KBM-7 (cell line): ENCODE results near the gene HIGD1A.

ENCODE experiments used
- DNase-seq: peaks from one replicate; pipeline ENCODE4 v3.0.0-alpha.2; 2015
- in situ Hi-C: fragments of 300-500 bp; cut with MboI; formaldehyde crosslinking; loops from 2 replicates; pipeline ENCODE4 v1.14.3; 2020; ENCODE audit warnings: low sequenced_read_pairs, low pct_unique_long_range_greater_than_20kb, mixed read lengths

The HIGD1A gene

DNA sequence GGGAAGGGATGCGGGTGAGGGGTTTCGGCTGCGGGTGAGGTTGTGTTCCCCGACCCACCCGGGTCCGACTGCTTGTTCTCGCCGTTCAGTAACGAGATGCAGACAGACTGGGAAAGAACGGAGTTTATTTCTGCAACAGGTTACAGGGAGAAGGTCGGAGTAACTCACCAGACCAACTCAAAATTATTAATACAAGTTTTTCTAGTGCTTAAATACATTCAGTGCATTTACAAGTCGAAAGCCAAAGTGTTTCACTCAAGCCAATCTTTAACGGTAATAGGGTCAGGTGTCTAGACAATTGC lies 492 bp upstream of the HIGD1A start:
- in situ Hi-C loops, result no loop called here
- DNase-seq, result no peak

DNA sequence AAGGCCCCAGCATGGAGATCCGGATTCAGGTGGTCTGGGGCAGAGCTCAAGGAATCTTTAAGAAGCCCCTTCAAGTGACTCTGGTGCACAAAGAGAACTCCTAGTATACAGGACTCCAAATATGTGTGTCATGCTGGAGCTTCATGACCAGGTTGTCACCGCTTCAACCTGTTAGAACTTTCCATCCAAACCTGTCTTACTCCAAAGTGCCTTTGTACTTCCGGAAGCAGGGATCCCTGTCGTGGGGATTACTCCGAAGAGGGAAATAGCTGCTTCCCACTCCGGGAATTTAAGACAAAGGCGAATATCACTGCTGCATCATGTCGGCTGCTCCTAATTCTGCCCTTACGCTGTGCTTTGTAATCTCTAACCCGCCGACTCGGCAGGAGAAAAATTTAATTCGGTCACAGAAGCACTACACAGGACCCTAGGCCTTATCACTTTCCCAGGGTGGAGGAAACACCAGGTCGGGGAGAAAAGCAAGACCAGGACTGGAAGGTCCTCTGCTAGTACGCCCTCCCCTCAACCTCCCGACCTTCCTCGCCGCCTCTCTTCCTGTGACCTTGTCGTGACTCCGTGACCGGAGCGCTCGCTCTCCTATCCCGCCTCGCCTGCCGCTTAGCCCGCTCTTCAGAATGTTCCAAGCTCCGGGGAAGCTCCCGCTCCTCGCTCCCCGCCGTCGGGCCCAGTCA lies 730 bp downstream of the HIGD1A start:
- DNase-seq, result peak; percentile 46
- in situ Hi-C loops, result no loop called here

DNA sequence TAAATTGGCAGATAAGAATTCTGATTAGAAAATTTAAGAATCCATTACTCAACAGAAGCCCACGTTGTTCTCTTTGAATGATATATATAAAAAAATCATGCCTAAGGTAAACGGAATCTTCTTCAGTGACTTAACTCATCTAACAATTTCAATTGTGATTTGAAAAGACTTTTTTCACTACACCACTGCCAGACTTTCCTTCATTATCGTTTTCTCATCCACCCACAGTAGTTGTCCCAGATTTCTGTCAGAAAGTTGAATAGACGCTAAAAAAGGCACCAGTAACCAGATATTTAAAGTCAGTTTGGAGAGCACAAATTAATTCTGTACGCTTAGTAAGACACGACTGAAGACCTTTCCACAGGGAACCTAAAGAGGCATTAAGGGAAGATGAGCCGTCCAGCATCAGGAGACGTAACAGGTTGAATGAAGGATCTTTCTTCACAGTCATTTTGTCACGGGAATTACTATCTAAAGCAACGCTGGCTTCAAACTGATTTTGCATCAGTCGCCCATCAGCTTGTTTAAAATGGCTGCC lies 1.3 kb downstream of the HIGD1A start:
- in situ Hi-C loops, result no loop called here
- DNase-seq, result no peak

DNA sequence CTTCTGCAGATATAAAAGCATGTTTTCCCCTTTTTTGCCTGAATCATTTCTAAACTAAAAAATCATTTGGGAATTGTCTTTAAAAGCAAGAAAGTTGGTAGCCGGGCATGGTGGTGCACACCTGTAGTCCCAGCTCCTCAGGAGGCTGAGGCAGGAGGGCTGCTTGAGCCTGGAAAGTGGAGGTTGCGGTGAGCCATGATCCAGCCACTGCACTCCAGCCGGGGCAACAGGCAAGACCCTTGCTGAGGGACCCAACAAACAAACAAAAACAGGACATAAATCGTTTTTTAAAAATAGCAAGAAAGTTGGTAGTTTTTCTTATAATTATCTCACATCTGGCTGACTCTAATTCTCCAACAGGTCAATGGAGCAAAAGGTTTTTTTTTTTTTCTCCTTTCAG lies 2.5 kb downstream of the HIGD1A start:
- in situ Hi-C loops, result no loop called here
- DNase-seq, result no peak

DNA sequence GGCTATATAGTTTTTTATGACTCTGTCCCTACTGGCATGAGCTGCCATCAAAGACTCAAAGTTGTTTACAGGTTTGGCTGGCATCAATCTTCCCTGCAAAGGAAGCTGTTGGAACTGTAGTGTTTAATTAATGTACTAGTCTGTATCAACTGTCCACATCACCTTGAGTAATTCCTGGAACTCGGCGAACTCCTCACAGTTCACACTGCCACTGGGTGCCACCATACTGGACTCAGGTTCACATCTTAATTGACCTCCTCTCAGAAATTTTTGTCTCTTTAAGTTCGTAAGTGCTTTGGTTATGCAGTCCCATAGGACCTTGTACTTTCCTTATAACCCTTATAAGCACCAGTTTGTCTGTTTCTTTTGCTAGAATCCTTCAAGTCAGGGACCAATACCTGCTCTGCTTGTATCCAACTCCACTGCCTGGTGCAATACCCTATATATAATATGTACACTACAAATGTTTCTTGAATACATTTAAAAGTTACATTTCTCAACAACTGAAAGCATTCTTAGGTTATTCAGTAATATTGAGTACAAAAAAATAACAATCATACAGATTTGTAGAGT lies 3.2 kb downstream of the HIGD1A start:
- in situ Hi-C loops, result no loop called here
- no peak for DNase-seq

DNA sequence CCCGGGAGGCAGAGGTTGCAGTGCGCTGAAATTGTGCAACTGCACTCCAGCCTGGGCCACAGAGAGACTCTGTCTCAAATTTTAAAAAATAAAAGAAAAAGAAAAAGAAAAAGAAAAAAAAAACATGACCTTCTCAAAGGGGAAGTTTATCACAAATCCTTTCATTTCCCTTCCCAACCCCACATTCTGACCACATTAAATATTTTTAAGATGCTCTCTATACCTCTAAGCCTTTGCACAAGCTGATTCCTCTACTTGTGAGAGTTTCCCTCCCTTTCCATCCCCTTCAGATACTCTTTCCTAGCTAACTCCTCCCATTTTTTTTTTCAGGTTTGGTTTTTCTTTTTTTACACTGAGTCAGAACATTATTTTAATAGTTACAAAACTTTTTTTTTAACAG lies 4.0 kb downstream of the HIGD1A start:
- in situ Hi-C loops, result no loop called here
- no peak for DNase-seq

DNA sequence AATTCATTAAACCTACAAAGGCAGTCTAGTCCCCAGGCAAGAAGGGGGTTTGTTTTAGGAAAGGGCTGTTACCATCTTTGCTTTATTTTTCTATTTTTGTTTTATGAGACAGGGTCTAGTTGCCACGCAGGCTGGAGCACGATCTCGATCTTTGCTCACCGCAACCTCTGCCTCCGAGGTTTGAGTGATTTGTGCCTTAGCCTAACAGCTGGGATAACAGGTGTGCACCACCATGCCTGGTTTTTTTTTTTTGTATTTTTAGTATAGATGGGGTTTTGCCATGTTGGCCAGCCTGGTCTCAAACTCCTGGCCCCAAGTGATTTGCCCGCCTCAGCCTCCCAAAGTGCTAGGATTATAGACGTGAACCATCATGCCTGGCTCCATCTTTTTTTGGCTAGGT lies 4.9 kb downstream of the HIGD1A start:
- no peak for DNase-seq
- in situ Hi-C loops, result no loop called here

DNA sequence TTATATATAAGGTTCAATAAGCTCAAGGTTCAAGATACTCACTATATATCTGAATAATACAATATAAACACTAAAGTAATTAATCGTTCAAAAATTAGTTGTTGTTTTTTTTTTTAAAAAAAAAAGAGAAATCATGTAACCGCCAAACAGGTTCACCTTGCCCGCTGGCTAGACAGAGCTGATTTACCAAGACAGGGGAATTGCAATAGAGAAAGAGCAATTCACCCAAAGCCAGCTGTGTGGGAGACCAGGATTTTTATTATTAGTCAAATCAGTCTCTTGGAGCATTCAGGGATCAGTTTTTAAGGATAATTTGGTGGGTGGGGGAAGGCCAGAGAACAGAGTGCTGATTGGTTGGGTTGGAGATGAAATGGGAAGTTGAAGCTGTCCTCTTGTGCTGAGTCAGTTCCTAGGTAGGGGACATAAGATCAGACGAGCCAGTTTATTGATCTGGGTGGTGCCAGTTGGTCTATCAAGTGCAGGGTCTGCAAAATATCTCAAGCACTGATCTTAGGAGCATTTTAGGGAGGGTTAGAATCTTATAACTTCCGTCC lies 7.9 kb downstream of the HIGD1A start:
- no peak for DNase-seq
- in situ Hi-C loops, result no loop called here

DNA sequence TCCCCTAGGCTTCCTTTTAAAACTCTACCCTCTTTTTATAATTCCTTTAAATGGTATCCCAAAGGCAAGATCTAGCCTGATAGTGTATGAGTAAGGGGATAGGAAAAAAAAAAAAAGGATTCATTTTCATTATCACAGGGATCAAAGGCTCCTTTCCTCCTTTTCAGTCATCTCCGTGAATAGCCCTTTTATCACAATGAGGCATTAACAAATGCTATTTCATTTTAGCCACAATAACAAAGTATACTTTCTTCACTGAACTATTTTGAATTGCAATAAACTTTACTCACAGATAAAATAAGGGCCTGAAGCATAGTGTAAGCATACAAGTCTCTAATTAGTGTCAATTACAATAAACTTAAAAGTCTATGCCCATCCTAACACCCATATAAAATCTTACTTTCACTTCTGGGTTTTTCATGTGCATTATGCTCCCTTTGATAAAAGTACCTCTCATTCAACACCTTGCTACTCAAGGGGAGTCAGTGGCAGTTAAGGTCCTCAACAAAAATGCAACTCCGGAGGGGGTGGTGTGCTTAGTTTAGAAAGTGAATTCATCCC lies 8.6 kb downstream of the HIGD1A start:
- in situ Hi-C loops, result no loop called here
- no peak for DNase-seq

DNA sequence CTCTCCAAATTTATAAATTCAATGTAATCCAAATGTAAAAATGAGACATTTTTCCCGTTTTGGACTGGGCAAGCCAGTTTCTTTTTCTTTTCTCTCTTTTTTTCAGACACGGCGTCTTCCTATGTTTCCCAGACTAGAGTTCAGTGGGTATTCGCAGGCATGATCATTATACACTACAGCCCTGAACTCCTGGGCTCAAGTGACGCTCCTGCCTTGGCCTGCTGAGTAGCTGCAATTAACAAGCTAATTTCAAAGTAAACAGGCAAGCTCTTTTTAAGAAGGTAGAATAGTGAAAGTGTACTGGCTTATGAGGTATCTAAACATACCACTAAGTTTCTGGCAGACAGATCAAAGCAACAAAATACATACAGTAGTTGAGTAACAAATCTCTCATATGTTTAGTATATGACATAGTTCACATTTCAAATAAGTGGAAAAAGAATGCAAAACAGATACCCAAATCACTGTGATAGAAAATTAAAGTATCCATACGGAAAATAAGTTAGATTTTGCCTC lies 13.5 kb downstream of the HIGD1A start:
- no peak for DNase-seq
- in situ Hi-C loops, result no loop called here

DNA sequence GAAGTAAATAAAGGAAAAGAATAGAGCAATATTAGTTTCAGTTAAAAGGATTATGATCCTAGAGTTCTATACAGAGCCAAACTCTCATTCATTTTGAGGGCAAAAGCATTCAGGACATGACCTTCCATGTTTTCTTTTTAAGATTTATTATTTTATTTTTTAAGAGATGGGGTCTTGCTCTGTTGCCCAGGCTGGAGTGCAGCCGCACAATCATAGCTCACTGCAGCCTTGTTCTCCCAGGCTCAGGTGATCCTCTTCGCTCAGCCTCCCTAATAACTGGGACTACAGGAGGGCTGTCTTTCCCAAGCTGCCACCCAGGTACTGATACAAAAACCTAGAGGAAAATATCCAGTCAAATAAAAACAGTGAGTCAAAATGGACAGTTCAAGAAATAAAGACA lies 17.7 kb downstream of the HIGD1A start:
- no peak for DNase-seq
- in situ Hi-C loops, result no loop called here

DNA sequence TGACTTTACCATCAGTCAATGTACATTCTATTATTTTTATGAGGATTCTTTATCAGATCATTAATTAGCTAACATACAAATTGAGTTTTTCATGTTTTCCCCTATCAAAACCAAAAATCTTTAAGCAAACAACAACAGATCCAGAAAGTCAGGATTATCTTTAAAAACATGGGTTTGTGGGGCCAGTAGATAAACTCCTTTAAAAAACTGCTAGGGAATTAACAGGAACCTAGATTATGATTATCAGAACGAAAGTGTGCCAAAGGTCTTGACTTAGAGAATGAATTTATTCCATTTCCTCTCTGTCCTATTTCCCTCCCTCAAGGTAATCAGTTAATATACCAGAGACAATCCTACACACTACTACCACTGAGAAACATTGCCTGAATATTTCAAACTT lies 18.1 kb downstream of the HIGD1A start:
- in situ Hi-C loops, result no loop called here
- no peak for DNase-seq

DNA sequence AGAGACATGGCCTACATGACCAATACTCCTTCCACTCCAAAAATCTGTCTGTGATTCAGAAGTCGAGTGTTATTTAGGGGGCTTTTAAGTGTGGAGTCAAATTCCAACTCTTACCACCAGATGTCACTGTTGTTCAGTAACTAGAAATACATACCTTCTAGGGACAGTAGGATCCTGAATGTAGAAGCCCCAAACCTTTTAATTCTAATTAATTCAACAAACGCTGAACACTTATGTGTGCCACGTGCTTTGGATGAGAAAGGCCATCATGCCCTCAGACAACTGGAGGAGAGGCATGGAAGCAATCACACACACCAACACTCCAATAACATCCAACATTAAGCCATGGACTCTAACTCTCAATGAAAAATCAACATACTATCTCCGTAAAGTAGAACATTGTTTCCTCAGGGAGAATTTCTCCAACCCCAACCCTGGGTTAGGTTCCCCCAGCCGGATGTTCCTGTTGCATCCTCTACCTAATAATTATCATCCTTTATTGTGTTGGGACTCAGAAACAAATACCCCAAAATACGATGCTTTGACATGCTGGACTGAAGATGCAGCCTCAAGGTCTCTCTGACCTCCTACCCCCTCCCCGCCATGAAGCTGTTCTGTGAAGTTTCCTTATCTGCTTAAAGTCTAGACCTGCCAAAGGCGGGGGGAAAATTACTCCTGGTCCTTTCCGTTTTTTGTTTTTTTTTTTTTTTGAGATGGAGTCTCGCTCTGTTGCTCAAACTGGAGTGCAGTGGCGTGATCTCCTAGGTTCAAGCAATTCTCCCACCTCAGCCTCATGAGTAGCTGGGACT lies 23.2 kb downstream of the HIGD1A start:
- in situ Hi-C loops, result no loop called here
- peak; percentile 90 for DNase-seq

DNA sequence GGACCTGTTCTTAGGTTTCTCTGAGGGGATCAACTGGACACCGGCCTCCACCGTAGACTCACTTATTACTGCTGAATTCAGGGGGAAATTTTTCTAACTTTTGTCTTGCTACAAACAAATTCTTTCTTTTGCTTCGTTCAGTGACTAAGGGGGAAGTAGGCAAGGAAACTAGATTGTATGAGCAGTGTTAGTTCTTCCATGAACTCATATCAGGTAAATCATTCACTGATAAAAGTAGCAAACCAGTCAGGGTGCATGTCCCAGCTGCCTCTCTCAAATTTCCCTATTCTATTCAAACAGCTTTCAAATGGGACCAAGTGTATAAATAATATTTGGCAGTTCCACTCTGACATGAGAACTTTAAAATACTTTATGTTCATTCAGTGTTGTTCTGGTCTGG lies 23.9 kb downstream of the HIGD1A start:
- DNase-seq, result no peak

DNA sequence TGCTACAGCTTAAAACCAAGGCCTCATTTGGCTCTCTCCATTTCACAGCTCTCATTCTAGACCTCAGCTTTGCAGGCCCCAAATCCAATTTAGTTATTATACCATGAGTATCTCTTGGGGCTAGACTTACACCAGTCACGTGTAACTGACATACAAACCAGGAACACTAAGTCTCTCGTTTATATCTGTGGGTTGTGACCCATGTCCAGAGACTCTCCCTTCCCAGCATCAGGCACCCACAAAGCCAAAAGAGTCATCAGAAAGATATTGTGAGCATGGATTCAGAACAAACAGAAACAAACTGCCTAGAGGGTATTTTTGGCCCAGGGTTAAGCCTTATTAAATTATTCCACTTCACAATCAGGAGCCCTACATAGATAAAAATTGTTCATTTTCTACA lies 25.6 kb downstream of the HIGD1A start:
- in situ Hi-C loops, result no loop called here
- no peak for DNase-seq

More for the DNA sequence above, 23.9 kb downstream of the HIGD1A start:
- in situ Hi-C loops, result no loop called here

DNA sequence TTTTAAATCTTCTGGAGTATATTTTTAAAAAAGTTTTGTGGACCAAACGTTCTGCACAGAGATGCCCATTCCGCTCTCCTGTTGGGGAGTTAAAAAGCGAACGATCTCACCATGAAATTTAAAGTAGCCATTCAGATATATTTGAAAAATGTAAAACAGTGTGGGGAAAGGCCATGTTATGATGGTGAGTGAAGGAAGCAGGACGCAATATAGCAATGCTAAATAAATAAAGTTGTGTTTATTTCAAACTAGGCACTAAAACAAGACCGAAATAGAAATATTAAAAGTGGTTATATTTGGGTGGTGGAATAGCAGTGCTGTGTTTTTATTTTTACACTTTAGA lies 30.9 kb downstream of the HIGD1A start:
- DNase-seq, result no peak
- in situ Hi-C loops, result no loop called here

DNA sequence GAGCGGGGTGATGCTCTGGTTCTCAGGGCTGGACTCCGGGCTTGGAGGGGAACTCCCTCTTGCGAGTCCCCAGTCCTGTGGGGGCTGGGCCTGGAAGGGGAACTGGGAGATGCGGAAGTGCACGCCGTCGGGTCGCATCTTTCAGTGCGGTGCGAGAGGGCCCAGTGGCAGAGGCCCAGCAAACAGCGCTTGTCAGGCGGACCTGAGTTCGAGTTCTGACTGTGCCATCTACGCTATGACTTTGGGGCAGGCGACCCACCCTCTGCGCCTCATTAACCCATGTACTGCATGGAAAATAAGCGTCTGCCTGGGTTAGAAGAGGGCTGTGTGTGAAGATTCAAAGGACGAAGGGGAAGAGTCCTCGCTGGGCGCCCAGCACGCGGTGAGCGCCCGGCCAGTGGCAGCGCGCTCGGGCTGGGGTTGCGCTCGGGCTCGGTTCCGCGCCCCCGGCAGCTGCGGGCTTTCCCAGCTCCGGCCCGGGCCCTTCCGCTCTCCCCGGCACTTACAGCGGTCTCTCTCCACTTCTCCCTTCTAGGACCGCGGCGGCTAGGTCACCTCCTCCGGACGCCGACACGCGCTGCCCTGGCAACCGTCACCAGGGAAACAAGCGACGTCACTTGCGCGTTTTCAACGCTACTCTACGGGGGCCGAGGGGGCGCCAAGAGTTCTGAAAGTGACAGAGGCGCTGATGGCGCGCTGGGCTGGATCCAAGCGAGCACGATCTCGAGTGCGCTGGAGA lies 31.5 kb downstream of the HIGD1A start, which contains the start of gene CCDC13:
TSS of gene CCDC13 (minus strand) at position 584 of the 739 bp plus-strand sequence. CDS start 14,908 bp downstream, outside the sequence.
- DNase-seq, result peak; percentile 95
- in situ Hi-C loops, result no loop called here

DNA sequence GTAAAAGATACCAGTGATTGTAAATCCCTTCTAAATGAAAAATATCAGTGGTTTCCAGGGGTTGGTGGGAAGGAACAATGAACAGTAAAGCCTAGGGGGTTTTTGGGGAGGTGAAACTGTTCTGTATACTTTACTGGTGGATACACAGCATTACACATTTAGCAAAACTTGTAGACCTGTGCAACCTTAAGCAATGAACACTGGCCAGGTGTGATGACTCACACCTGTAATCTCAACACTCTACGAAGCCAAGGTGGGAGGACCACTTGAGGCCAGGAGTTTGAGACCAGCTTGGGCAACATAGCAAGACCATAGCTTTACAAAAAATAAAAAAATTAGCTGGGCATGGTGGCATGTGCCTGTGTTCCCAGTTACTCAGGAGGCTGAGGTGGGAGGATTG lies 33.0 kb downstream of the HIGD1A start:
- in situ Hi-C loops, result no loop called here
- no peak for DNase-seq
